SK-N-SH (cell line): Measurements from ENCODE around the gene MINDY4. TPM values are rescaled to one million over a fixed set of nuclear protein-coding genes. Genes with fewer than 3 reads are reported as not detected.
A peak's percentile ranks its signal among the peaks of the same experiment; 100 is the strongest.

ENCODE experiments used
- CTCF ChIA-PET: fragments of 300-600, 350-600 bp; formaldehyde crosslinking; extraction: SDS; loops from one replicate; lab custom pipeline; 2021; lab: Yijun Ruan, JAX
- POLR2A ChIA-PET: fragments of 350-600 bp; sonication (Branson Sonifier 250); formaldehyde crosslinking; extraction: SDS; loops from one replicate; lab custom pipeline; 2020; ENCODE audit warnings: antibody characterized with exemption, inconsistent platforms; lab: Yijun Ruan, JAX
- DNase-seq: peaks from one replicate; pipeline ENCODE4 v3.0.0; 2012
- H2AFZ ChIP-seq: fragments of 200-600 bp; sonication (generic); 2 replicates; pipeline ENCODE4 v1.8.1; 2016; ENCODE audit warnings: antibody characterized with exemption, mild to moderate bottlenecking, low read depth
- H3F3A ChIP-seq: fragments of 200-600 bp; sonication (generic); replicated peaks from 2 replicates; pipeline ENCODE3; 2016; ENCODE audit warnings: antibody characterized with exemption, mild to moderate bottlenecking; ENCODE audit not compliant: insufficient read depth
- H3K27ac ChIP-seq, 2 experiments: fragments of 200-500 bp in 1 of 2; fragments of 200-600 bp in 1 of 2; sonication (Bioruptor generic) in 1 of 2; sonication (generic), shearing (Covaris generic) in 1 of 2; 2 replicates each; pipeline versions ENCODE4 v1.5.1 to v1.6.1; 2014 to 2016; ENCODE audit warnings: low read depth in 2 of 2, inconsistent platforms in 1 of 2, low read length in 1 of 2, mild to moderate bottlenecking in 1 of 2, mixed read lengths in 1 of 2
- H3K27me3 ChIP-seq: fragments of 200-600 bp; sonication (generic), shearing (Covaris generic); 2 replicates; pipeline ENCODE4 v1.6.1; 2016; ENCODE audit warnings: mixed run types; ENCODE audit not compliant: insufficient read depth
- H3K36me3 ChIP-seq, 2 experiments: fragments of 200-500 bp in 1 of 2; fragments of 200-600 bp in 1 of 2; sonication (Bioruptor generic) in 1 of 2; sonication (generic) in 1 of 2; replicated peaks in 1 of 2; 2 replicates each; pipeline versions ENCODE3 to v1.5.1; 2014 to 2016; ENCODE audit warnings: low read length in 1 of 2, mild to moderate bottlenecking in 1 of 2; ENCODE audit not compliant: insufficient read depth in 2 of 2, control insufficient read depth in 1 of 2
- H3K4me1 ChIP-seq, 2 experiments: fragments of 200-500 bp in 1 of 2; fragments of 200-600 bp in 1 of 2; sonication (Bioruptor generic) in 1 of 2; sonication (generic), shearing (Covaris generic) in 1 of 2; 2 replicates each; pipeline versions ENCODE4 v1.5.1 to v1.6.1; 2014 to 2016; ENCODE audit warnings: low read depth in 1 of 2, low read length in 1 of 2, mixed run types in 1 of 2; ENCODE audit not compliant: insufficient read depth in 2 of 2, control insufficient read depth in 1 of 2
- H3K4me2 ChIP-seq: fragments of 200-600 bp; sonication (generic), shearing (Covaris generic); 2 replicates; pipeline ENCODE4 v1.6.1; 2017; ENCODE audit warnings: mixed run types
- H3K4me3 ChIP-seq, 2 experiments: fragments of 200-500 bp in 1 of 2; fragments of 200-600 bp in 1 of 2; sonication (Bioruptor generic) in 1 of 2; sonication (generic), shearing (Covaris generic) in 1 of 2; 2 replicates each; pipeline versions ENCODE4 v1.5.1 to v1.8.1; 2014 to 2016; ENCODE audit warnings: low read depth in 2 of 2, inconsistent platforms in 1 of 2, low read length in 1 of 2, mild to moderate bottlenecking in 1 of 2, mixed read lengths in 1 of 2, moderate library complexity in 1 of 2
- H3K79me2 ChIP-seq: fragments of 200-600 bp; sonication (generic); 2 replicates; pipeline ENCODE4 v1.8.1; 2017; ENCODE audit warnings: mild to moderate bottlenecking; ENCODE audit not compliant: insufficient read depth
- H3K9ac ChIP-seq: fragments of 200-600 bp; sonication (generic); 2 replicates; pipeline ENCODE4 v1.6.1; 2017; ENCODE audit warnings: mixed run types
- H3K9me2 ChIP-seq: fragments of 200-600 bp; sonication (generic); 2 replicates; pipeline ENCODE4 v1.6.1; 2017; ENCODE audit warnings: mixed run types
- H3K9me3 ChIP-seq: fragments of 200-600 bp; sonication (generic); 2 replicates; pipeline ENCODE4 v1.6.1; 2017; ENCODE audit warnings: mixed run types, mild to moderate bottlenecking, moderate library complexity
- H4K20me1 ChIP-seq: fragments of 200-600 bp; sonication (generic); 2 replicates; pipeline ENCODE4 v1.6.1; 2017; ENCODE audit warnings: mild to moderate bottlenecking, mixed run types; ENCODE audit not compliant: insufficient read depth
- CHD2 ChIP-seq: fragments of 150-350 bp; IDR thresholded peaks from 2 replicates; pipeline ENCODE4 v1.6.1; 2018; ENCODE audit warnings: low read length; ENCODE audit not compliant: partially characterized antibody
- ELF1 ChIP-seq: IDR thresholded peaks from 2 replicates; pipeline ENCODE4 v1.4.0; 2012
- EP300 ChIP-seq, 2 experiments: IDR thresholded peaks; 2 replicates each; pipeline versions ENCODE4 v1.4.0 to v1.6.1; 2012; ENCODE audit warnings: borderline replicate concordance in 1 of 2, low read depth in 1 of 2, low read length in 1 of 2
- FOSL2 ChIP-seq: IDR thresholded peaks from 2 replicates; pipeline ENCODE4 v1.4.0; 2012; ENCODE audit warnings: low read depth, mild to moderate bottlenecking, moderate library complexity, borderline replicate concordance
- GABPA ChIP-seq: IDR thresholded peaks from 2 replicates; pipeline ENCODE4 v1.4.0; 2012; ENCODE audit warnings: low read depth, mild to moderate bottlenecking
- GATA2 ChIP-seq: sonication (generic); formaldehyde crosslinking; IDR thresholded peaks from 2 replicates; pipeline ENCODE4 v1.5.0; 2020; ENCODE audit warnings: mild to moderate bottlenecking, missing genetic modification reagents
- IRF3 ChIP-seq: fragments of 150-350 bp; IDR thresholded peaks from 2 replicates; pipeline ENCODE4 v1.6.1; 2016; ENCODE audit warnings: mild to moderate bottlenecking, low read depth, low read length
- MEF2A ChIP-seq: IDR thresholded peaks from 2 replicates; pipeline ENCODE4 v1.4.0; 2012; ENCODE audit warnings: low read depth, borderline replicate concordance
- NFIC ChIP-seq: IDR thresholded peaks from 2 replicates; pipeline ENCODE4 v1.4.0; 2012; ENCODE audit warnings: borderline replicate concordance
- NRF1 ChIP-seq: IDR thresholded peaks from 2 replicates; pipeline ENCODE4 v1.6.1; 2012; ENCODE audit warnings: low read depth, mild to moderate bottlenecking, low read length
- PBX3 ChIP-seq: IDR thresholded peaks from 2 replicates; pipeline ENCODE4; 2012
- RAD21 ChIP-seq: IDR thresholded peaks from 2 replicates; pipeline ENCODE4 v1.6.1; 2012; ENCODE audit warnings: mild to moderate bottlenecking, low read length
- RCOR1 ChIP-seq: fragments of 150-350 bp; IDR thresholded peaks from 2 replicates; pipeline ENCODE4 v1.6.1; 2017; ENCODE audit warnings: antibody characterized with exemption, low read length
- REST ChIP-seq: IDR thresholded peaks from 2 replicates; pipeline ENCODE4 v1.6.1; 2012; ENCODE audit warnings: mild to moderate bottlenecking, low read depth, low read length, moderate library complexity
- RFX5 ChIP-seq: IDR thresholded peaks from 2 replicates; pipeline ENCODE4 v1.6.1; 2012; ENCODE audit warnings: mild to moderate bottlenecking, improper control_type of control experiment, low read length
- RXRA ChIP-seq: IDR thresholded peaks from 2 replicates; pipeline ENCODE4 v1.4.0; 2012; ENCODE audit warnings: low read depth, mild to moderate bottlenecking, borderline replicate concordance
- SMC3 ChIP-seq: IDR thresholded peaks from 2 replicates; pipeline ENCODE4 v1.6.1; 2012; ENCODE audit warnings: low read depth, low read length, improper control_type of control experiment
- TAF1 ChIP-seq: IDR thresholded peaks from 2 replicates; pipeline ENCODE4 v1.6.1; 2012; ENCODE audit warnings: low read depth, mild to moderate bottlenecking, low read length, moderate library complexity, borderline replicate concordance
- TEAD4 ChIP-seq: IDR thresholded peaks from 2 replicates; pipeline ENCODE4 v1.4.0; 2012; ENCODE audit warnings: mild to moderate bottlenecking, borderline replicate concordance; ENCODE audit not compliant: insufficient read depth
- YY1 ChIP-seq: IDR thresholded peaks from 2 replicates; pipeline ENCODE4 v1.4.0; 2012; ENCODE audit warnings: low read depth, mild to moderate bottlenecking
- ZBTB33 ChIP-seq: IDR thresholded peaks from 2 replicates; pipeline ENCODE4 v1.4.0; 2012; ENCODE audit warnings: low read depth, borderline replicate concordance
- WGBS: methylation state at CpG from one replicate; pipeline ENCODE4 v1.1.6; 2017; ENCODE audit warnings: low lambda C conversion rate; 5-methylcytosine and 5-hydroxymethylcytosine counted together
- polyA plus RNA-seq, 3 experiments: library from polyadenylated mRNA; depleted of rRNA; stranded (reverse); fragments of >200 nt; gene quantifications; 2 replicates each; pipeline ENCODE4 v1.2.3, GENCODE V29; 2012
- TF ChIP-seq, protein P1 (sequence below): IDR thresholded peaks from 2 replicates; pipeline ENCODE4 v1.4.0; 2012; ENCODE audit warnings: low read depth, borderline replicate concordance
- TF ChIP-seq, protein P2 (sequence below): fragments of 200-600 bp; sonication (generic); IDR thresholded peaks from 2 replicates; pipeline ENCODE4 v1.6.1; 2017; ENCODE audit warnings: antibody characterized with exemption, mild to moderate bottlenecking, moderate library complexity

Gene MINDY4
- polyA plus RNA-seq, 1 of the 3 experiments (the other 2 are of a cell fraction): 1.8 TPM

GRCh38 chr7:30915005-30915601 is 143.9 kb downstream of the MINDY4 start:
- Histone ChIP-seq H3K27ac (peak overlapping the region; percentile 50 to 86), H3K4me1 (peaks cover 8 to 76% of the 10 kb centered on the region in 2 experiments; a peak in 2 of 4 replicates), H3K9me3 (no peaks in the 10 kb centered on the region), H3K9me2 (no peaks in the 10 kb centered on the region), H3K79me2 (no peaks in the 10 kb centered on the region), H3K4me2 (peak overlapping the region; percentile 24; the same call in 1 of the 2 replicates), H3K9ac (peak overlapping the region; percentile 14; the same call in 1 of the 2 replicates), H4K20me1 (no peaks in the 10 kb centered on the region), H3F3A (peaks cover under 1% of the 10 kb centered on the region), H2AFZ (no peak overlapping the region), H3K4me3 (no peak overlapping the region), H3K27me3 (no peaks in the 10 kb centered on the region), H3K36me3 (no peaks in the 10 kb centered on the region)
- DNase-seq: peak; percentile 87
- 85% methylated on average over 10 of the region's 11 CpGs for WGBS
- ChIA-PET CTCF (interaction anchor here (0.8 to 10.9 kb wide), 5 partner anchors 24 to 219 kb away, joined by 3 to 84 read pairs (median 3); no protein-coding TSS in a partner anchor), POLR2A (no interaction called here)
- TF ChIP-seq SMC3 (no peak), GATA2 (peak; percentile 99), TAF1 (no peak), PBX3 (no peak), NFIC (no peak), YY1 (no peak), GABPA (no peak), RCOR1 (peak; percentile 87), NRF1 (no peak), TEAD4 (no peak), RXRA (no peak), EP300 (IDR thresholded peaks at IDR 0.05; ENCODE audit: borderline replicate concordance in 1 of 2, low read depth in 1 of 2, low read length in 1 of 2) (peak in 1 of 2 experiments; percentile 86; a peak in 2 of 4 replicates), ELF1 (no peak), MEF2A (no peak), REST (no peak), RFX5 (no peak), IRF3 (no peak), FOSL2 (no peak), RAD21 (peak; percentile 25; the same call in 1 of the 2 replicates), ZBTB33 (no peak), CHD2 (peak; percentile 75)
- TF ChIP-seq, protein P1, sequence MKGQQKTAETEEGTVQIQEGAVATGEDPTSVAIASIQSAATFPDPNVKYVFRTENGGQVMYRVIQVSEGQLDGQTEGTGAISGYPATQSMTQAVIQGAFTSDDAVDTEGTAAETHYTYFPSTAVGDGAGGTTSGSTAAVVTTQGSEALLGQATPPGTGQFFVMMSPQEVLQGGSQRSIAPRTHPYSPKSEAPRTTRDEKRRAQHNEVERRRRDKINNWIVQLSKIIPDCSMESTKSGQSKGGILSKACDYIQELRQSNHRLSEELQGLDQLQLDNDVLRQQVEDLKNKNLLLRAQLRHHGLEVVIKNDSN: no peak
- TF ChIP-seq, protein P2, sequence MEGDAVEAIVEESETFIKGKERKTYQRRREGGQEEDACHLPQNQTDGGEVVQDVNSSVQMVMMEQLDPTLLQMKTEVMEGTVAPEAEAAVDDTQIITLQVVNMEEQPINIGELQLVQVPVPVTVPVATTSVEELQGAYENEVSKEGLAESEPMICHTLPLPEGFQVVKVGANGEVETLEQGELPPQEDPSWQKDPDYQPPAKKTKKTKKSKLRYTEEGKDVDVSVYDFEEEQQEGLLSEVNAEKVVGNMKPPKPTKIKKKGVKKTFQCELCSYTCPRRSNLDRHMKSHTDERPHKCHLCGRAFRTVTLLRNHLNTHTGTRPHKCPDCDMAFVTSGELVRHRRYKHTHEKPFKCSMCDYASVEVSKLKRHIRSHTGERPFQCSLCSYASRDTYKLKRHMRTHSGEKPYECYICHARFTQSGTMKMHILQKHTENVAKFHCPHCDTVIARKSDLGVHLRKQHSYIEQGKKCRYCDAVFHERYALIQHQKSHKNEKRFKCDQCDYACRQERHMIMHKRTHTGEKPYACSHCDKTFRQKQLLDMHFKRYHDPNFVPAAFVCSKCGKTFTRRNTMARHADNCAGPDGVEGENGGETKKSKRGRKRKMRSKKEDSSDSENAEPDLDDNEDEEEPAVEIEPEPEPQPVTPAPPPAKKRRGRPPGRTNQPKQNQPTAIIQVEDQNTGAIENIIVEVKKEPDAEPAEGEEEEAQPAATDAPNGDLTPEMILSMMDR: no peak
